GM19193 (cell line): ENCODE data around the gene TRIM37.
A peak's percentile ranks its signal among the peaks of the same experiment; 100 is the strongest.

Experiments
- POLR2A ChIP-seq: IDR thresholded peaks from 4 replicates; pipeline ENCODE4 v1.6.1; 2011; ENCODE audit not compliant: insufficient read depth, insufficient read length; ENCODE audit errors: extremely low read depth

Gene TRIM37

DNA sequence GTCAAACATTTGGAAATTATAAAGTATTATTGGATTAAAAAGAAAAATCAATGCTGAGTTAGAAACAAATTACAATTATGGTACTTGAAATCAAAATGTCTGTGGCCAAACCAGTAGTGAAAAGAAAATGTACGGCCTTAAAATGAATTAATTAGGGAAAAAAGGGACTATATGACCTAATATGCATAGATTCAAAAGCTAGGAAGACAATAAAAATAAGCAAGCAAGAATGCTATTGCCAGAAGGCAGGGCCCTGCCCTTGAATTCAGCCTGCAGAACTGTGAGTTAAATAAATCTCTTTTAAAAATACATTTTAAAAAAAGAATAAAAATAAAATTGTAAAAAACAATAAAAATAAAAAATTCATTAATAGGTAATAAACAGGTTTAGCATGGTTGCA lies 88.7 kb downstream of the TRIM37 start:
- no peak for TF ChIP-seq POLR2A

- TF ChIP-seq POLR2A: no peak
Measured at GRCh38 chr17:59011975-59012374, 94.7 kb downstream of the TRIM37 start.

DNA sequence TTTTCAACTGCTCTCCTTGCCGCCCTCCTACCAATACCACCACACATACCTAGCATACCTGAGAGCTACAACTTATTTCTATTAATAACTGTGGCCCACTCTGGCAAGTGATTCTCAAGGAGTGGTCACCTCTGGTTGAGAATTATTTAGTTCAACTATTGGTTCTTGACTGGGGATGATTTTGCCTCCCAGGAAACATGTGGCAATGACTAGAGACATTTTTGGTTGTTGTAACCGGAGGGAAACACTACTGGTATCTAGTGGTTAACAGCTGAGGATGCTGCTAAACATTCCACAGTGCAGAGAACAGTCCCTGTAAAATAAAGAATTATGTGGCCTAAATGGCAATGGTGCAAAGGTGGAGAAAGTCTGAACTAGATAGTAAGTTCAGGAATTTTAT lies 96.7 kb downstream of the TRIM37 start:
- TF ChIP-seq POLR2A: no peak

- no peak for TF ChIP-seq POLR2A
Measured at GRCh38 chr17:59008737-59009136, 97.9 kb downstream of the TRIM37 start.

GRCh38 chr17:59007995-59008394 lies 98.7 kb downstream of the TRIM37 start:
- TF ChIP-seq POLR2A: no peak

DNA sequence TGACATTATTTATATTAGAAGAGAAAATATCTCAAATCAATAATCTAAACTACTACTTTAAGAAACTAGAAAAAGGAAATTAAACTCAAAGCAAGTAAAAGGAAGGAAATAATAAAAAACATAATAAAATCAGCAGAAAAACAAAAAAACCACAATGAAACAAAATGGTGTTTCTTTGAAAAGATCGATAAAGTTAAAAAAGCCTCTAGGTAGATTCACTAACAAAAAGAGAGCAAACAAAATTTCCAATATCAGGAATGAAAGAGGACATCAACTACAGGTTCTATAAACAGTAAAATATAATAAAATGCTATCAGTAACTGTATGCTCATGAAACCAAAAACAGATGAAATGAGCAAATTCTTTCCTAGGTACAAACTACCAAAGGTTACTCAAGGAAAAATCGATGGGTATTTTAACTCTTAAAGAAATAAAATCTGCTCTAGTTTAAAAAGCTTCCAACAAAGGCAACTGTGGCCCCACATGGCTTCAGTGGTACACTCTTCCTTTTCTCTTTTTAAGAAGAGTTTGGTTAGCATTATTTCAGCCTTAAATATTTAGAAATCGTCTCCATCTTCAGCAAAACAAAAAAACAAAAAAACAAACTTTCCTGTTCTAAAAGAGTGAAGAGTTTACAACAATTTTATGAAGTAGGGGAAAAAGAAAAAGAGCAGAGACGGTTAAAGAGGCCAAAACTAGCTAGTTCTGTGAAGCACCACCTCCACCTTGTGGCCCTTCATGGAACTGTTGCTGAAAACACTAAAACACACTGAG lies 102.2 kb downstream of the TRIM37 start:
- no peak for TF ChIP-seq POLR2A

DNA sequence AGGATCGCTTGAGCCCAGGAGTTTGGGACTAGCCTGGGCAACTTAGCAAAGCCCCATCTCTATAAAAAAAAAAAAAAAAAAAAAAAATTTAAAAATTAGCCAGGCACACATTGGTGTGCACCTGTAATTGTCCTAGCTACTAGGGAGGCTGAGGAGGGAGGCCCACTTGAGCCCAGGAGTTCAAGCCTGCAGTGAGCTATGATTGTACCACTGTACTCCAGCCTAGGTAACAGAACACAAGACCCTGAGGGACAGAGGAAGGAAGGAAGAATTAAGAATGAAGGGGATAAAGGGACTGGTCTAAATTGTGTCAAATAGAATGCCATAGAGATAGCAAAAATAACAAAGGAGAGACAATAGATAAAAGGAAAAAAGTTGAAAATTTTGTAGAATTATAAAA lies 102.8 kb downstream of the TRIM37 start:
- TF ChIP-seq POLR2A: no peak

DNA sequence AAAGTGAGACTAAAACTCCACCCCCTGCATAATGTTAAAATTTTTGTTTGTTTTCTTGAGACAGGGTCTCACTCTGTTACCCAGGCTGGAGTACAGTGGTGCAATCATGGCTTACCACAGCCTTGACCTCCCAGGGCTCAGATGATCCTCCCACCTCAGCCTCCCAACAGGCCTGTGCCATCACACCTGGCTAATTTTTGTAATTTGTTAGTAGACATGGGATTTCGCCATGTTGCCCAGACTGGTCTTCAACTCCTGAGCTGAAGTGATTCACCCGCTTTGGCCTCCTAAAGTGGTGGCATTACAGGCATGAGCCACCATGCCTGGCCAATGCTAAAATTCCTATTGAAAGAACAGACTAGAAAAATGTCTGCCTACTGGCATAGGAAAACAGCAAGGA lies 103.8 kb downstream of the TRIM37 start:
- no peak for TF ChIP-seq POLR2A

GRCh38 chr17:59002126-59002525 lies 104.6 kb downstream of the TRIM37 start:
- no peak for TF ChIP-seq POLR2A

DNA sequence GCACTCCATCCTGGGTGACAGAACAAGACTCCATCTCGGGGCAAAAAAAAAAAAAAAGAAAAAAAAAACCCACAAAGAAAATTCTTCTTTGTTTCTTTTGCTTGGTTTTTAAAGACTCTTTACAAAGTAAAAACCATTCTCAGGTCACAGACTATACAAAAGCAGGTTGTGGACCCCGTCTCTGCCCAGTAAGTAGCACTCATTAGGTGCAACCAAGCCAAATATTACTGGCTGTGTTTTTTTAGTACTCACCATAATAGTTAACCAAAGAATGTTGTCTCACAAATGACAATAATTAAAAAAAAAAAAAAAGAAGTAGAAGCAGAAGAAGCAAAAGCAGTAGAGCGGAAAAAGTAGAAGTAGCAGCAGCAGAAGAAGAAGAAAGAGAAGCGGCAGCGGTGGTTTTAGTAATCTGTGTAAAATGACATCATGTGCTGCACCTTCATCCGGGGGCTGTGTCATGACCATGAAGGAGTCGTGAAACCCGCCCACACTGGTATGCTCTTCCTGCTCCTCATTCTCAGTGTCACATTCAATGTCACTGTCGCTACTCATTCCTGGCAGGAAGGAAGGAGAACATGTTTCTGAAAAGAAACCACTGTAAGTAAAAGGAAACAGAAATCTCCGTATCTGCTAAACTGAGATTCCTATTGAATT lies 105.4 kb downstream of the TRIM37 start:
- TF ChIP-seq POLR2A: peak; percentile 45

DNA sequence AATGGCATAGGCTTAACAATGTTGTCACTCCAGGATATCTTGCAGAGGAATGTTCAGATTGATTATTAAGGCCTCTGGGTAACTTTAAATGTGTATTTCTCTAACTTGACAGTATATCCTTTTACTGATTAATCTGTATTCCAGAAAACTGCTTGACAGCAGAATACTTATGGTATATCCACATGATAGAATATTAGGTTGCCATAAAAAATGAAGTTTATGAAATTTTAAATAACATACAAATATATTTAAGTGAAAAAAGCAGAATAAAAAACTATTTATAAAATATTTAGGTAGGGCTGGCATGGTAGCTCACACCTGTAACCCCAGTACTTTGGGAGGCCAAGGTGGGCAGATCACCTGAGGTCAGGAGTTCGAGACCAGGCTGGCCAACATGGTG lies 106.7 kb downstream of the TRIM37 start:
- no peak for TF ChIP-seq POLR2A

DNA sequence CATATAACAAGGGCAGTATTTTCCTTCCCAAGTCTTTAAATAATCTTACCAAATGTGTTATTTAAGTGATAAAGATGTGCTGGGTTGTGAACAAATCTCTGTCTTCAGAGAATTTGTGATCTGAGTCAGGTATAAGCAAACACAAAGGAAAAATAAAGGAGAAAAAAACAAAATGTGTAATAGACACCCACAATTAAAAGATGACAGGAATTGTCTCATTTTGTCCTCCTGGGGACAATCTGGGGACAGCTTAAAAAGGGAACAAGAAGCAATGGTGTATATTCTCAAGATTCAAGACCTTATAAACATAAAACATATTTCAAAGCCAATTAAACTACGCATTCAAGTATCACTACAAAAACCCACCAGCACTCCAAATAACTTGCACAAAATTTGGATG lies 107.2 kb downstream of the TRIM37 start:
- no peak for TF ChIP-seq POLR2A

DNA sequence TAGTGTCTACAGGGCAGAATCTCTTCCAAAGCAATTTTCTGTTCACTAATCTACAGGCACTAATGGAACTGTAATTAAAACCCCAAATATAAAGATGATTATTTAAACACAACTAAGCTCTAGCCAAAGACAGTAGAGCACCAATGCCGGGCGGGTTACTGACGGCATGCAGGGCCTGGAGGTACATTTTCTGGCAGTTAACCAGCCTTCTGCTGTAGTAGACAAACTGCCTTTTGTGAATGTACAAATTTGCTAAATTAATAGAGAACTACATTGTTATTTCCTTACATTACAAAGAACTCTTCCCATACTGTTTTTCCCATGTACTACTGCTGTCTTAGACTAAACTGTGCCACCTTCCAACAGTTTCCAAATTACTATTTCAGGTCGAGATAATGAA lies 107.8 kb downstream of the TRIM37 start:
- TF ChIP-seq POLR2A: no peak

DNA sequence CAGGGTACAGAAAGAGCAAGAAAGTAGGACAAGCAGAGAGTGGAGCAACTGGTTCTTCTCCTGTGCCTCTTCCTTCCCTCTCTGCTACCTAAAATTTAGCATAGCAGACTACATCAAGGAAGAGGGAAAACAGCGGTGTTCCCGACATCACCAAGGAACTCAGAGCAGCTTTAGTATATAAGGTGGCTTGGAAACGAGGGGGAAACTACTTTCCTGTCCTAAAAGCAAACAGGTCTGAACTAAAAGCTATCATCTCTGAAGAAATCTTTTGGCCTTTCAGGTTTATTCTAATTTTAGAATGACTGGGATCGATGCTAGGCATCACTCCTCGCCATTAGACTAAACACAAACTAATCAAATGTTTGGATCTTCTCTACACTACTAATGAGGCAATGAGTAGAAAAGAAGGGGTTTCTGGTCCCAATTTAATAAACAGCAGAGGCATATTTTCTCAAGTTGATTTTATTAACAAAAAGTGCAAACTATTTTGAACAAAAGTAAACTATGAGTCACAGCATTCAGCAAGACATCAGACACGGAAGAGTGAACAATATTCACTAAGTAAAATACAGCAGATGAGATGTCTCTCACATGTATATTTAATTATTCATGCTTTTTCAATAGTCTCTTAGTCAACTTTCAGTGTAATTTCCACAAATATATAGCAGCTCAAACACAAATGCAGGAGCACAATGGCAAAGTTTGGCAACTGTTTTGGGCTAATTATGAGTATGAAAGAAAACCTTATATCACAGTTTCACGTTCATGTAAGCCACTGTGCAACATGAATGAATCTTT lies 108.7 kb downstream of the TRIM37 start:
- TF ChIP-seq POLR2A: no peak

GRCh38 chr17:58996968-58997367 lies 109.7 kb downstream of the TRIM37 start:
- no peak for TF ChIP-seq POLR2A
